ENCODE measurements around the gene PTGR2.
"Not testable (repeated sequence)": the region's sequence is repeated elsewhere in the genome, so short reads cannot be mapped to it uniquely, and the experiment has no call there.

The PTGR2 gene

DNA sequence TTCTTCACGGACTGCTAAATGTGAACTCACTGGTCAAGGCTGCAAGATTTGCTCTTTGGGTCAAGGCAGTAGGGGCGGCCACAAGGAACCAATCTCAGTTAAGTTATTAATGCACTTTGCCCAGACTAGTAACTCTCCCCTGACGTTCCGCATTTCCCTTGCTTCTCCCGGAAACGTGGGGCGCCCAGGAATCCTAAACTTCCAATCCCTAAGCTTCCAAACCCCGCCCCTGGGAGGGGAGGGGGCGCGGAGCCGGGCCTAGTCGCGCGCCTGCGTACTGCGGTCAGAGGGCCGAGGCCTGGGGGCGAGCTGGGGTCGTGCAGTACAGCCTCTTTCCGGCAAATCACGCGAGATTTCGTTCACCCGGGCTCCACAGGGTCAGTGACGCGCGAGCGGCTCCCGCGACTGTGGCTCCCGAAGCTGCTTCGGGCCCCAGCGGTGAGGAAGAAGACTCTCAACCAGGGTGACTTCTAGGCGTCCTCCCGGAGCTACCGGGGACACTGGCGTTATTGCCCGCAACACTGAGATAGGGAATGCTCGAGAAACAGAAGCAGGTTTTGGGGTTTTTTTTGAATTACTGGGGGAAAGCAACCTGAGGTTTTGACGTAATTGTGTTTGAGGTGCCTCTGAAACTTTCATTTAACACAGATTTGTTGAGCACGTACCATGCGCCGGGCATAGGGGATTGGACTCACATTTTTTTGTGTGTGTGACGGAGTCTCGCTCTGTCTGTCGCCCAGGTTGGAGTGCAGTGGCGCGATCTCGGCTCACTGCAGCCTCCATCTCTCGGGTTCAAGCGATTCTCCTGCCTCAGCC, at the start of gene PTGR2:
Gene PTGR2, plus strand, starts transcription at position 265 of the 816 bp plus-strand sequence. CDS start 7,032 bp downstream, outside the sequence.
- peak; percentile 98 for DNase-seq

DNA sequence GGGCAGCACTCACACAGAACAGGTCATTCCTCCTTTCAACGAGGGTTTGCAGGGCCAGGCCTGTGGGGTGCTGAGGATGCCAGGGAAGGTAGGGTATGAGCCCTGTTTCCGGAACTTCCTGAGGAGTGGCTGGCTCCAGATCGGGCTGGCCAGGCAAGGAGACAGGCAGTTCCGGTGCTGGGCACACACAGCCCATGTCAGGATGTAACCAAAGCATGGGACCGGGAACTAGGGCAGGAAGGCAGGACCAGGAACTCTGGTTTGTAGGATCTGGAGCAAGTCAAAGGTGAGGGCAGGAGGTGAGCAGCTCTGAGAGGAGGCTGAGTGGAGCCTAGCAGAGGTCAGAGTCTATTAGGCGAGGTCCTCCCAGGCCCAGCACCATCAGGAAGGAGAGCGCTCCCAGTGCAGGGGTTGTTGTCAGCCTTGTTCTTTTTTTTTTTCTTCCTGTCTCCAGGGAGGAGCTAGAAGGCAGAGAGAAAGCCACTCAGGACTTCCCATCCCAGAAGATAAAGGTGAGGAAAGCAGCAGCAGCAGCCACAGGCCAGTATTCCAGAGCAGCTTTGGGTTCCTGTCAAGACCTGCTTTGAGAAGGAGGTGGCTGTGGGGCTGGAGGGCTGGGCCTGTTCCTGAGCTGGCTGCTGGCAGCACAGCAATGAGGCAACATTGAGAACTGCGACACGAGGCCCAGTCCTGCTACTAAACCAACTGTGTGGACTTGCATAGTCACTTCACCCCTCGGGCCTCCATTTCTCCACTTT, 49.0 kb upstream of the PTGR2 start:
- no peak for DNase-seq

DNA sequence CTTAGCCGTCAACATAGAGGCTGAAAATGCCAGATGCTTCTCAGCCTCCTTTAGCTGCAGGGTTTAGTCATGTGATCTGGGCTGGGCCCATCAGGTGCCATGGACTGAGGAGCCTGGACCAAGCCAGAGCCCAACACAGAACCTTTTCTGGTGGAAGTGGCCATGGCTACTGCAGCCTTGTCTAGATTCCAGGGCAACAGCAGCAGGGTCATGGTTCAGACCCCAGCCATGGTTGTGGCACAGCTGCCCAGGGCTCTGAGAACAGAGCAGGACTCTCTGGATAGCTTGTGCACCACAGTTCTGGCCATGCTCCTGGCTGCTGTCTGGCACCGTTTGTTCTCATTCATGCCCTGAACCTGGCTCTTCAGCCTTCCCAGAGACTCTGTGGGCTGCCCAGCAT, 47.0 kb upstream of the PTGR2 start:
- no peak for DNase-seq

DNA sequence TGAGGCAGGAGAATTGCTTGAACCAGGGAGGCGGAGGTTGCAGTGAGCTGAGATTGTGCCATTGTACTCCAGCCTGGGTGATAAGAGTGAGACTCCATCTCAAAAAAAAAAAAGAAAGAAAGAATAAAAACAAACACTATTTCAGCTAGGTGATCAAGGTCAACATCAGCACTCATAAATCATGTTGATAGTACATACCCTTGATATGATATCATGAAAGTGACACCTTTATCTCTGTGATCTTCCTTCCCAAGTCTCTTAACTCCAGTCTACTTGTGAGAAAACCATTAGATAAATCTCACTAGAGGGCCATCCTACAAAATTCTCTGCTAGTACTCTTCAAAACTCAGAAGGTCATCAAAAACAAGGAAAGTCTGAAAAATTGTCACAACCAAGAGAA, 44.2 kb upstream of the PTGR2 start:
- no peak for DNase-seq

DNA sequence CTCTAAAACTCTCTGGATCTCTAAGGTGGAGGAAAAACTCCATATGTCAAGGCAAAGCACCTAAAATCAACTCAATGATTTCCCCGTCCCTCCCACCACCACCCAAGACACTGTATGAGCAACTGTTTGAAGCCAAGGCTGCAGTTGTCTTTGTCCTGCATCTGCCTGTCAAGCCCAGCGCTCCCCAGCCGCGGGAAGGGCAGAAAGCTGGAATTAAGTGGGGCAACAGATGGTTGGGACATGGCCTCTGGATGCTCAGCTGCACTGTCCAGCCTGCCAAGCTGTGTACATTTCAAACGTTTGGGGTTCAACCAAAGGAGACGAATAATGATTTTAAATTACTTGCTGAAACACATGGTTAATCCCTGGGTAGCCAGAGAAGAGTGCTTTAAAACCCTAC, 42.2 kb upstream of the PTGR2 start:
- DNase-seq = peak; percentile 64

DNA sequence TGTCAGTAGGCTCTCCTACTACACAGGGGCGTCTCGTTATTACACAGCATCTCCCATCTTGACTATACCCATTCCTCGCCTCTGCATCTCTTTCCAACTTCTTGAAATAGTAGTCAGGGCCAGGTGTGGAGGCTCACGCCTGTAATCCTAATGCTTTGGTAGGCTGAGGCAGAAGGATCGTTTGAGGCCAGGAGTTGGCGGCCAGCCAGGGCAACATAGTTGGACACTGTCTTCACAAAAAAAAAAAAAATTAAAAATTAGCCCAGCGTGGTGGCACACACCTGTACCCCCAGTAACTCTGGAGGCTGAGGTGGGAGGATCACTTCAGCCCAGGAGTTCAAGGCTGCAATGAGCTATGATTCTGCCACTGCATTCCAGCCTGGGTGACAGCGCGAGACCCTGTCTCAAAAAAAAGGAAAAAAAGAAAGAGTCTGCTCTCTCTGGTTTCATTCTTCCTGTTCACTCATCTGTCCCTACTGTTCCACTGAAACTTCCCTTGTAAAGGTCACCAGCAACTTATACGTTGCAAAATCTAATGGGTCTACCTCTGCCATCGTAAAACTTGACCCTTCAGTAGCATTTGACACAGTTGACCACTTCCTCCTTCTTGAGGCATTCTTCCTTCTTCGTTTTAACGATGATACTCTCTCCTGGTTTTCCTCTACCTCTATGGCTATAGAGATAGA, 41.0 kb upstream of the PTGR2 start:
- DNase-seq = no peak

DNA sequence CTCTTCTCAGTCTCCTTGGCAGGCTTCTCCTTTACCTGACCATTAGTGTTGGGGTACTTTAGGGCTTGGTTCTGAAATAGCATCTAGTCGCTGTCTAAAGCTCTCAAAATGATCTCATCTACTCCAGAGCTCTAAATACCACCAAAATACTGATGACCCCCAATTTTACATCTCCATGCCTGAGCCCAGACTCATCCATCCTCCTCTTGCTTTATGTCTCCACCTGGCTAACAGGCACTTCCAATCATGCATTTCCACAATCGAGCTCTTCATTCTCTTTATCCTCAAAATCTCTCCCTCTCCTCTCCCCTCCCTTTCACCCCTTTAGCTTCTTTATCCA, 40.5 kb upstream of the PTGR2 start:
- no peak for DNase-seq

DNA sequence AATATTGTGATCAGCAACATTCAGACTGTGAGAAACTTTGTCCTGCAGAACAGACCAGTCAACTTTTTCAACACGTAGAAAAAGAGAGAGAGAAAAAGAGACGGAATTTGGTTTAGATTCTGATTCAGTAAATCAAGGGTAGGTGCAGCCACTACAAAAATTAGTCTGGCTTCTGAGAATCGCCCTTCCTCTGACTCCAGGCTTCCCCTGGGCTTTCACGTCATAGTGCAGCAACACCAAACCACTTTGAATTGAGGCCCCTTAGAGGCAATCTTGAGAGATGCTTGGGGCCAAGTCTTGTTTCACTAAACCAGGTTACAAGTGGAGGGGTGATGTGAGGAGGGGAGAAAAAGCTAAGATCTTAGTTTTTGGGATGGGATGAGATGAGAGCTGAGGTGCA, 37.5 kb upstream of the PTGR2 start:
- DNase-seq = no peak

DNA sequence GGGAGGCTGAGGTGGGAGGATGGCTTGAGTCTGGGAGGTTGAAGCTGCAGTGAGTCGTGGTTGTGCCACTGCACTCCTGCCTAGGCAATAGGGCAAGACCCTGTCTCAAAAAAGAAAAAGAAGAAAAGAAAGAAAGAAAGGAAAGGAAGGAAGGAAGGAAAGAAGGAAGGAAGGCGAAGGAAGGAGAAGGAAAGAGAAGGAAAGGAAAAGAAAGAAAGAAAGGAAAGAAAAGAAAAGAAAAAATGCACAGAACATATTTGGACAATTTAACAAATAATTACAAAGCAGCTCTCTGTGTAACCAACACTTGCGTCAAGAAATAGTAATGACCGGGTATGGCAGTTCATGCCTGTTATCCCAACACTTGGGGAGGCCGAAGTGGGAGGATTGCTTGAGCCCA, 35.8 kb upstream of the PTGR2 start:
- DNase-seq = no peak

DNA sequence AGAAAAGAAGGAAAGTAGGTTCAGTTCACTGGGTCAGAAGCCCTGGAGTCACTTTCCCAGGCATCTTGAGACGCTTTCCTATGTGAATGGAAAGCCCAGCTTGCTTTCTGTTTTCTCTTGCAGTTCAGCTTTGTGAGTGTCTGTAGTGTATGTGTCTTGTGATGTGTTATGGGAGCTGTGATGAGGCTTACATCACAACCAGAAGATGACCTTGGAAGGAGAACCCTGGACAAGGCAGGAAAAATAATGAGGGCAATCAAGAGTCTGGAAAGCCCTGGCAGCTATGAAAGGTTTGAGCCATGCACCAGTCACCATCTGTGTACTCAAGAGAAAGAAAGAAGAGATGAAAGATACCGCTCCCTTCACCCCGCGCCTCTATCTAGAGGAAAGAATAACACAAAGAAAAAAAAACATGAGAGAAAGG, 35.2 kb upstream of the PTGR2 start:
- no peak for DNase-seq

DNA sequence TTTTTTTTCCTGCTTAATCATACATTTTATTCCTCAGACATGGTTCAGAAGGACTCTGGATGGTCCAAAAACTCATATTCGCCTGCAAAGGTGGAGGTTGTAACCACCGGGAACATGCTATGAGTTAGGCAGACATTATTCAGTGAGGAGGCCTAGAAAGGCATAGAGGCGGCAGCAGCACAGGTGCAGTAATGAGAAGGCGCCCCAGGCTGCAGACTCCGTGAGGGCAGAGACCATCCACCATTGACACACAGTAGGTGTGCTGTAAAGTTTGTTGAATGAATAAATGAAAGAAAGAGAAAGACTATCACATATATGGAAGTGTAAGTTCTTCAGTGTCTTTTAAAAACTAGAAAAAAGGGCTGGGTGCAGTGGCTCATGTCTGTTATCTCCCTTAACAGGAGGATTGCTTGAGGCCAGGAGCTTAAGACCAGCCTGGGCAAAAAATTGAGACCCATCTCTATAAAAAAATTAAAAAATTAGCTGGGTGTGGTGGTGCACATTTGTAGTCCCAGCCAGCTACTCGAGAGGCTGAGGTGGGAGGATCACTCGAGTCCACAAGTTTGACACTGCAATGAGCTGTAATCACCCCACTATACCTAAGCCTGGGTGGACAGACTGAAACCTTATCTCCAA, 34.5 kb upstream of the PTGR2 start:
- DNase-seq = no peak

DNA sequence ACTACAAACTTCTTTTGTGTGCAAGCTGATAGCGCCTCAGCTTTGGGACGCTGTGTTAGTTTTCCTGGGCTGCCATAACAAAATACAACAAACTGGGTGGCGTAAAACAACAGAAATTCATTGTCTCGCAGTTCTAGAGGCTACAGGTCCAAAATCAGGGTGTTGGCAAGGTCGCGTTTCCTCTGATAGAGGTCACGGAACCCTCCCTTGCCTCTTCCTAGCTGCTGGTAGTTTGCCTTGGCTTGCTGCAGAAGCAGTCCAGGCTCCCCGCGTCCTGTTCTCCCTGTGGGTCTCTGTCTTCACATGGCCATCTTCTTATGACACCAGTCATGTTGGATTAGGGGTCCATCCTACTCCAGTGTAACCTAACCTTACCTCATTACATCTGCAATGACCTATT, 32.8 kb upstream of the PTGR2 start:
- DNase-seq = no peak

DNA sequence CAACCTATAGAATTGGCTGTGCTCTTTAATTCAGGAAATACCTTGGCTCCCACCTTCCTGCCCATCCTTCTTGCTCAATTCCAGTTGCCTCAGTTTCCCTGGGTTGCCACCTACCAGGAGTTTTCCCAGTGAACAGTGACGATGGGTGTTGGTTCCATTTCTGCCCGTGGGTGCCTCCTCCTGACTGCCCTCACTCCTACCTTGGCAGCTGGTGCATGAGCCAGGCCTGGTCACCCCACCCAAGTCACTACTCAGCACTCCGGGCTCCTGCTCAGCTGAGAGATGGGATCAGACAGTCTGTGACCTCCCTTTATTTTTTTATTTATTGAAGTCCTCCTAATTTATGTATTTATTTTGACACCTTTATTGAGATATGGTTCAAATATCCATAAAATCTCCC, 31.0 kb upstream of the PTGR2 start:
- DNase-seq = no peak

DNA sequence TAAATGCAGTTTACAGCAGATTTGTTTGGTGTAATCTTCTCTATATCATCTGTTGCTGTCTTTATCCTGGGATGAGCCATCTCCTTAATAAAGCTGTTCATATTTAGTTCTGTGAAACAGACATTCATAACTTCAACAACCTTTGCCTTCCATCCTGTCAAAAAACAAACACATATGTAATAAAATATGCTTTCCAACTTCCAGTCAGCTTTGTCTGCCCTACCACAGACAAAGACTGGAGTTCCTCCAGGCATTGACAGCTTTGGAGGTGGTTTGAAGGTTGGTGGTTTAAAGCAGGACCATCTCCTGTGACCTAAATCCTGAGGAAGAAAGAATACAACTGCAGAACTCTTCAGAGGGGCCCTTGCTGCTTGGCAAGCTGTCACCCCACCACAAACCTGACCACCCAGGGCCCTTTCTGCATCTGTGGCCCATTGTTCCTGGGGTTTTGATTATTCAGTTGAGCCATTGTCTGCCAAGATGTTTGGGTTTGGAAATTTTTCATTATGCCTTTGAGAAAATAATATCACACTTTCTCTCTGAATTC, 28.2 kb upstream of the PTGR2 start:
- DNase-seq = no peak

DNA sequence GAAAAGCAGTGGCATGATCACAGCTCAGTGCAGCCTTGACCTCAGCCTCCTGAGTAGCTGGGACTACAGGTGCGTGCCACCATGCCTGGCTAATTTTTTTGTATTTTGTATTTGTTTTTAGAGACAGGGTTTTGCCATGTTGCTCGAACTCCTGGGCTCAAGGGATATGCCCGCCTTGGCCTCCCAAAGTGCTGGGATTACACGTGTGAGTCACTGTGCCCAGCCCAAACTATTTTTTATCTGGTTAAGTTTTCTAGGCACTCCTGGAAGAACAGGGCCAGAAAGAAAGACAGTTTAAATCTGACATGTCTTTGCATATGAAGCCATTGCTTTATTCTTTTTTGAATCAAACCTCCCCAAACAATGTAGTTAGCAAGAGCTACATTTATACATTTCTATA, 27.5 kb upstream of the PTGR2 start:
- no peak for DNase-seq

DNA sequence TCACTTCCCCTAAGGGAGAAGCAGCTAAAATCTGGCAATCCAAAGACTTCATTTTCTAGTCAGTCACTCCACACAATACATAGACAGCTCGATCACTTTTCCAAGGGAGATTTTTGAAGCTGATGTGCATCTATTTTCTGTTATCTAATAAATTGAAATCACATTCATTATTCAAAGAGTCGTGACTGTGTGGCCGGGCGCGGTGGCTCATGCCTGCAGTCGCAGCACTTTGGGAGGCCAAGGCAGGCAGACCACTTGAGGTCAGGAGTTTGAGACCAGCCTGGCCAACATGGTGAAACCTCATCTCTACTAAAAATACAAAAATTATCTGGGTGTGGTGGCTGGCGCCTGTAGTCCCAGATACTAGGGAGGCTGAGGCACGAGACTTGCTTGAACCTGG, 27.1 kb upstream of the PTGR2 start:
- no peak for DNase-seq

DNA sequence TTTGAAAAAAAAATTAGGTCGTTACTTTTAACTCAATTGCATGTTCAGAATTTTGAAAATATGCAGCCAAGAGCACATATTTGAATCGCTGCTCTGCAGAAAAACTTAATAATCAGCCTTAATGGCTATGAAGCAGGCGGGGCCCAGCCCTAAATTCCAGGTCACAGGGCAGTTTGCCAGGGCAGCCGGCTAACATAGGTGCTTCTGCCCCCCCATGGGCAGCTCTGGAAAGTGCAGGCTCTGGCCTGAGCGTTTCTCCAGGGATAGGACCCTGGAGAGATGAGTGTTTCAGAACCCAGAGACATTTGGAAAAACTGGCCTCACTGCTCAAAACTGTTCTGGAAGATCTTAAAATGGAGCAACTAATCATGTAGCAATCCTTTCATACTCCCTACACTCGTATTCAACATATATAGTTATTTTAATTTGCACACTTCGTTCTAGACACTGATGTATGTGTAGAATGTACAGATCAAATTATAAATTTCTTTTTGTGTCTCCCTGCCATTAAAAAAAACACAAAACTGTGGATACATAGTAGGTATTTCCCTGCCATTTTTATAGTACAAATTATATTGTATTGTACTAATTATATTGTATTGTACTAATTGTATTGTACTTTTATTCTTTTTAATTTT, 26.0 kb upstream of the PTGR2 start:
- DNase-seq = peak; percentile 76

DNA sequence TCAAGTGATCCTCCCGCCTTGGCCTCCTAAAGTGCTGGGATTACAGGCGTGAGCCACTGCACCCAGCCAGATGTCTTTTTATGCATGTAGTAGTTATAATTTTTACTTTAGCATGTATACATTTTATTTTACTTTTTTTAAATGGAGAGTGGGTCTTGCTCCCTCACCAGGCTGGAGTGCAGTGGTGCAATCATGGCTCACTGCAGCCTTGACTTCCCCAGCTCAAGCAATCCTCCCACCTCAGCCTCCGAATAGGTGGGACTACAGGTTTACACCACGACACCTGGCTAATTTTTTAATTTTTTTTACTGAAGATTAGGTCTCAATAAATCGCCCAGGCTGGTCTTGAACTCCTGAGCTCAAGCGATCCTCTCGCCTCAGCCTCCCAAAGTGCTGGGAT, 24.4 kb upstream of the PTGR2 start:
- not testable (repeated sequence) for DNase-seq

DNA sequence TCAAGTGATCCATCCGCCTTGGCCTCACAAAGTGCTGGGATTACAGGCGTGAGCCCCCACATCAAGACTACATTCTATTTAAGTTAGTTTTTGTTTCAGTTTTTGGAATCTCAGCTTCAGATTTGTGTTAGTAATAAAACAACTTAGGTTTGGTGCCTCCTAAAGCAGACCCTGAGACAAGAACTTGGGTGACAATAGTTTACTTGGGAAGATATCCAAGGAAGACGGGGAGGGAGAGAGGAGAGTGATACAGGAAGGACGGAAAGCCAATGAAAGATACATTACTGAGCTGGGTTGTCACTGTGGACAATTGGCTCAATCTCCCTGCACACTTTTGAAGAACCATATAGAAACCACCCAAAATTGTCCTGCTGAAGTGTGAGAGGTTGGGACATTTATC, 22.6 kb upstream of the PTGR2 start:
- DNase-seq = no peak

DNA sequence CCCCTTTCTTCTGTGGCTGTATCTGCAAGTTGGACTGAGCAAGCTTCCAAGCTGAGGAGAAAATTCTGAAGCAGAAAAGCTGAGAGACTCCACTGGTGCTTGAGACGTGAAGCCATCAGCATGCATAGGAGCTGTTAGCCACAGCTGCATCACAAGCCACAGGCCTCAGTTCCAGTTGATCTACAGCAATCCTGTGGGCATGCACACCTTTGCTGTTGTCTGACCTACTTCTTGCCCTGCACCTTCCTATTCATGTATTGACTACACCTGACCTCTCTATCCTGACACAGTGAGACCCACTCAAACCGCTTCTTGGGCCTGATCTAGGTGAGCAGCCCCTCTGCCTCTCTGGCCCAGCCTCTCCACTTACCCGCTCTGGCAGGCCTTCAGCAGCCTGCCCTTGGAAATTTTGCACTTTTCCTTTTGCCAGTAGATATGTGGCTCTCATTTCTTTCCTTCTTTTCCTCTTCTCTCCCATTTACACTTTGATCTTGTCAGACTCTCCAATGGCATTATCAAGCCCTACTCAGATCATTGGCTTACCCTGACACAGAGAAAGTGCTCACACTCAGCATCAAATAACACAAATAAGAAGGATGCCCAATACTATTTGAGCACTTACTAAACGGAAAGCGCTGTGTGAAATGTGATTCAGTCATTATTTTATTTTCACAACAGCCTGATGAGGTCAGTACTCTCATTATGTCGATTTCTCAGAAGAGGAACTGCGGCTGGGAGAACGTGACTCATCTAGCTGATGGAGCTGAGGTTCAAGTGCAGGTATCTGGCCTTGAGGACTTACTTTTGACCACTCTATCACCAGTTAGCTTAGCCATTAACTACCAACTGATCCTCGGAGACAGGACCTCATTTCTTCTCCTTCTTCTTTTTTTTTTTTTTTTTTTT, 21.9 kb upstream of the PTGR2 start:
- DNase-seq = no peak

DNA sequence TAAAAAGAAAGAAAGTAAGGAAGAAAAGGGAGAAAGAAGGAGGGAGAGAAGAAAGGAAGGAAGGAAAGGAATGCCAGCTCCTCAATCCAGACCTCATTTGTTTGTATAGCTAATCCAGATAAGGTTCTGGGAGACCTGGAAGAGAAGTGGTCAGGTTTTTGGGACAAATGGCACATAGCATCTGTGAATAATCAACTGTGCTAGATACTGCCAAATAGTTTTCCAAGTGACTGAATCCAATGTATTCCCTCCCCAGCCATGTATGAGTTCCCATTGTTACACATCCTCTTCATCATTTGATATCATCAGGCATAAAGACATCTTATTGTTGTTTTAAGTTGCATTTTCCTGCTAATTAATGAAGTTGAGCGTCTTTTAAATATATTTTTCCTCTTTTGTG, 18.6 kb upstream of the PTGR2 start:
- no peak for DNase-seq
